GM19099 (cell line): ENCODE measurements around the gene TICAM2.

Experiments used
- POLR2A ChIP-seq: IDR thresholded peaks from 3 replicates; pipeline ENCODE4 v1.6.1; 2011; ENCODE audit warnings: low read depth; ENCODE audit not compliant: insufficient read length; ENCODE audit errors: extremely low read depth

TICAM2 gene

GRCh38 chr5:115624994-115625393 is 22.7 kb upstream of the TICAM2 start:
- TF ChIP-seq POLR2A: no peak

- TF ChIP-seq POLR2A: no peak
These were observed 21.4 kb upstream of the TICAM2 start for GRCh38 chr5:115623658-115624057.

DNA sequence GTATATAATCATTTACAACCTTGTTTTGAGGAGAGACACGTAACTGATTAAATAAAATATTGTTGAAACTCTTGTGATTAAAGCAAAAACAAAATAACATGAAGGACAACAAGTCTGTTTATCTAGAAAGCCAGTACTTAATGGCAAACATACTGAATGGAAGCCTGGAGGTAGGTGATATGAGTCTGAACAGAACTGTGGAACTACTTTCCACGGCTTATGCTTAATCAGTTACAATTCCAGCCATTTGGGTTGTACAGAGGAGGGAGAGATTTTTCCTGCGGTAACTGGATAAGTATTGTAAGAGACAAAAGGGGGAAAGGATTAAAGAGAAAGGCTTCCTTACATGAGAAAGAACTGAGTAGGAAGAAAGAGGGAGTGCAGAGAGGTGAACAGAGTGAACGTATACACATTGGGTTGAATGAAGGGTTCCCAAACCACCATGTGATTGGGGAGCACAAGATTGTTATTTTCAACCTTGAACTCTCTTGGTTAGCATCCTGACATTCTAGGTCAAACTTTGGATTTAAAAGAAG is 19.2 kb upstream of the TICAM2 start:
- TF ChIP-seq POLR2A: no peak

DNA sequence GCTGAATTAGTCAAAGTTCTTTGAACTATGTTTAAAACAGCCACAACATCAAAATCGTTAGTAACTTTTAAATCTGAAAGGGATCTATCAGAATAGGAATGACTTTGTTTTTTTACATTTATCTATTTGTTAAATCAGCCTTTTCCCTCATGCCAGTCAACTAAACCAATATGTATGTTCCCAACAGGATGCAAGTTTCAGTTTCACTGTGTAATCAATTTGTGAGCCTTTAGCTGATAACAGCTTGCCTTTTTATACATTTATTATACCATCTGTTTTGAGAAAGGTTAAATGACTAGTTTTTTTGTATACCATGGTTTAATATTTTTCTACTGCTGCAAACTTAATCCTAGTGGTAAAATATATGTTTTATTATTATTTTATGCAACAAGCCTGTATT is 14.6 kb upstream of the TICAM2 start:
- TF ChIP-seq POLR2A: no peak

GRCh38 chr5:115616472-115616871 is 14.2 kb upstream of the TICAM2 start:
- no peak for TF ChIP-seq POLR2A

GRCh38 chr5:115611873-115612272 is 9.6 kb upstream of the TICAM2 start:
- no peak for TF ChIP-seq POLR2A

- no peak for TF ChIP-seq POLR2A
These were observed 5.7 kb upstream of the TICAM2 start for GRCh38 chr5:115607935-115608334.

GRCh38 chr5:115605436-115605835 is 3.2 kb upstream of the TICAM2 start:
- TF ChIP-seq POLR2A: no peak

GRCh38 chr5:115602591-115603125 is 379 bp upstream of the TICAM2 start:
- no peak for TF ChIP-seq POLR2A

DNA sequence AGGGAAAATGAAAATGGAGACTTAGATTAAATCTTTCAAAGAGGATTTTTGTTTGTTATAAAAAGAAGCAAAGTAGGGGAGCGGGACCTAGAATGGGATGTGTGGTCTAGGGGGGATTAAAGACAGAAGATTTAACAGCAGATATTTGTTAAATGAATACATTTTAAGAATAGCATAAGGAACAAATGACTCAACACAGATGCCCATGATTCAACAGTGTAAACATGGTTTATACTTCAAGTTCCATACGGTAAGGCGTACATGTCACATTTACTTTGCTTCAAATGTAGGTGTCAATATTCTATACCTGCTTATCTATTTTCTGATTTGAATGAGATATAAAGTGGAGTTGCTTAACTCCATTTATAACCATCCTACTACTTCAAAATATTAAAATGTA is 1.5 kb downstream of the TICAM2 start:
- TF ChIP-seq POLR2A: no peak

GRCh38 chr5:115599924-115600323 is 2.4 kb downstream of the TICAM2 start:
- no peak for TF ChIP-seq POLR2A

DNA sequence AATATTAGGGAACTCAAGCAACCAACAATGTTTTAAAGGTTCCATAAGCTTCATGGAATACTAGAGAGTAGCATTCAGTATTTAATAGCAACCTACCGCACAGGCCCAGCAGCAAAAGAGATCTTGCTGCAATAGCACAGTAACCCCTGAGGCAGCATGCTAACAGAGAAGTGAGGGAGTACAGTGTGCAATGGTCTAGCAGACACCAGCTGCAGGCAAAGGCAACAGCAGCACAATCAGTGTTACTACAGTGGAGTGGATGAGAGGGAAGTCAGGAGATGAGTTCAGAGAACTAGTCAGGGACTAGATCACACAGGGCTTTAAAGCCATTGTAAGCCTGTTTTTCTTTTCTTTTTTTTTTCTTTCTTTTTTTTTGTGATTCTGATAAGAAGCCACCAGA is 2.8 kb downstream of the TICAM2 start:
- peak; percentile 23 for TF ChIP-seq POLR2A

DNA sequence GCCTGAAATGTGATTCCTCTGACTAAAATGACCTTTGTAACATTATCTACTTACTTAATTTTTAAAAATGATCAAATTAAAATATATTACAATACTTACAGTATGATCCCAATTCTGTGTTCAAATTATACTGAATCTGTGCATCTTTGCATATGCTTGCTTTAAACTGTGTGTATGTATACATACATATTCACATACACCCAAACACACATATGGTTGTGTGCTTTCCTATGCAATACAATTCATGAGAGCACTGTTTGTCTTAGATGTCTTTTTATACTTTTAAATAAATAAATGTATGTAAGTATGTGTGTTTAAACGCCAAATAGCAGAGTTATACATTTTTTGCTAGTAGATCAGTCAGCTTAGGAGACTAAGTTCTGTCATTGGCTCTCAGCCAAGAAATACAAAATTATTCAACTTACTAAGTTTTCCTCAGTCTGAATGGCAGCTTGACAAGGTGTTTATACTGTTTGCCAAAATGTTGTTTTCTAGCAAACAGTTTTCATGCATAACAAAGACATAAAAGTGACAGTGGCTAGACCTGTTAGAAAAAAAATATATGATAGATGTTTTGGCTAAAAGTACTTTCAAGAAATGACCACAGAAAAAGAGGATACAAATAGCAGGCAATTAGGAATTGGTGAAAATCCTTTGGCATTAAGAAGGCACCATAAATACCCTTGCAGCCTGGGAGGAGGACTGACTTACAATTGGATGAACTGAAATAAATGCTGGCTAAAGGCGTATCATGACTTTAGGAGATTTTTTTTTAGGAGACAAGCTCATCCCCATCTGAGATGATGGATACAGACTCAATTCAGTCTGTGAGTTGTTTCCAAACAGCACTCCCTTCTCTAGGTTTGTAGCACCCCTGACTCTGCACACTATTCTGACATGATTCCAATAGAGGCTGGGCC is 7.9 kb downstream of the TICAM2 start:
- TF ChIP-seq POLR2A: no peak

DNA sequence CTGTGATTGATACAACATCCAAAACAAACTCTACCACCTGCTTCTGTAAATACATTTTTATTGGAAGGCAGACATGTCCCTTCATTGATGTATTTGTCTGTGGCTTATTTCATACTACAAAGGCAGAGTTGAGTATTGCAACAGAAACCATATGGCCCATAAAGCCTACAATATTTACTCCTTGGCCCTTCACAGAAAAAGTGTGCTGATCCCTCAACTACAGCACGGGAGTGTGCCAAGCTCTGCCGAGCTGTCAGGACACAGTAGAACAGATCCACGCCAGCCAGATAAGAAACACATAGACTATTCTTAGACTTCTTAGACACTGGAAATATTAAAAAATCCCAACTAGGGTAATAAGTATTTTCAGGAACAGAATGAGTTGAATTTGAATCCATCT is 13.2 kb downstream of the TICAM2 start:
- TF ChIP-seq POLR2A: no peak

DNA sequence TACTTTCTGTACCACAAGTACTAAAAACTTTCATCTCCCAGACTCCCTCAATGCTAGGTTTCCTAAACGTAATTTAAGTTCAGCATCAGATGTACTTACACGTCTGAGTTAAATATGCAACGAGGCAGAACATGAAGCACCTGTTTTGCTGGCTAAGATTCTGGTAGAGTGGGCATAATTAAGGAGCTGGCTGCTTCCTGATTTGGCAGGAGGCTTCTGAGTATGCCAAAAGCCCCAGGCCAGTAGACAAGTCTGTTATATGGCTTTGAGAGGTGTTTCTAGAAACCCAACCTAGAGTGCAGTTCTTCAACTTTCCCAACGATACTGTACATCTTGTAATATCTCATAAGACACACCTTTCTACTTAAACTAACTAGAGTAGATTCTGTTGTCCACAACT is 13.6 kb downstream of the TICAM2 start:
- no peak for TF ChIP-seq POLR2A

- TF ChIP-seq POLR2A: no peak
These were observed 15.6 kb downstream of the TICAM2 start for GRCh38 chr5:115586525-115587146.

- TF ChIP-seq POLR2A: no peak
These were observed 17.0 kb downstream of the TICAM2 start for GRCh38 chr5:115585265-115585664.

- no peak for TF ChIP-seq POLR2A
These were observed 17.8 kb downstream of the TICAM2 start for GRCh38 chr5:115584501-115584900.
